Measurements from ENCODE around the gene DTYMK. TPM values are rescaled to one million over a fixed set of nuclear protein-coding genes. Genes with fewer than 3 reads are reported as not detected.

Gene DTYMK
- total RNA-seq, 6 experiments from 2014 or later, result 9.9 to 21.5 (median 10.4) TPM

DNA sequence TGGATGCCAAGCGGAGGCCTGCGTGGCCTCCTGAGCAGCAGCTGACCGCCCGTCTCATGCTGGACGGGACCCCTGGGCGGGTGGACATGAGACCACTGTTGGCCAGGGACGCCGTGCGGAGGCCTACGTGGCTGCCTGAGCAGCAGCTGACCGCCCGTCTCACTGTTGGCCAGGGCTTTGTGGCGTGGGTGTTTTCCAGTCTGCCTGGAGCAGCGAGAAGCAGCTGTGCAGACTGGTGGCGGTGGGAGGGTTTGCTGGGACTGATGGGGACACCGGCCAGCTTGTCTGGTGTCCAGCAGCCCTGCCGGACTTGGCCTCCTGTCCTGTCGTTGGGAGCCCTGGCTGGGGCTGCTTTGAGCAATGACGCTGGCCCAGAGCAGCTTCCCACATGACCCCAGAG is 42.0 kb upstream of the DTYMK start:
- Histone ChIP-seq H3K4me1 (no peaks in the 10 kb centered on the region), H3K36me3 (no peaks in the 10 kb centered on the region), H3K9me3 (no peaks in the 10 kb centered on the region), H3K27ac (peak overlapping the region in 1 of 3 donors; percentile 22), H3K4me3 (no peak overlapping the region), H3K27me3 (no peaks in the 10 kb centered on the region)
- DNase-seq (peak in 2 of 3 donors; percentile 55 to 71), ATAC-seq (peak in 3 of 4 donors; percentile 32 to 76 (median 42))
- TF ChIP-seq, protein P1, sequence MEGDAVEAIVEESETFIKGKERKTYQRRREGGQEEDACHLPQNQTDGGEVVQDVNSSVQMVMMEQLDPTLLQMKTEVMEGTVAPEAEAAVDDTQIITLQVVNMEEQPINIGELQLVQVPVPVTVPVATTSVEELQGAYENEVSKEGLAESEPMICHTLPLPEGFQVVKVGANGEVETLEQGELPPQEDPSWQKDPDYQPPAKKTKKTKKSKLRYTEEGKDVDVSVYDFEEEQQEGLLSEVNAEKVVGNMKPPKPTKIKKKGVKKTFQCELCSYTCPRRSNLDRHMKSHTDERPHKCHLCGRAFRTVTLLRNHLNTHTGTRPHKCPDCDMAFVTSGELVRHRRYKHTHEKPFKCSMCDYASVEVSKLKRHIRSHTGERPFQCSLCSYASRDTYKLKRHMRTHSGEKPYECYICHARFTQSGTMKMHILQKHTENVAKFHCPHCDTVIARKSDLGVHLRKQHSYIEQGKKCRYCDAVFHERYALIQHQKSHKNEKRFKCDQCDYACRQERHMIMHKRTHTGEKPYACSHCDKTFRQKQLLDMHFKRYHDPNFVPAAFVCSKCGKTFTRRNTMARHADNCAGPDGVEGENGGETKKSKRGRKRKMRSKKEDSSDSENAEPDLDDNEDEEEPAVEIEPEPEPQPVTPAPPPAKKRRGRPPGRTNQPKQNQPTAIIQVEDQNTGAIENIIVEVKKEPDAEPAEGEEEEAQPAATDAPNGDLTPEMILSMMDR (IDR thresholded peaks at IDR 0.05), result no peak
- TF ChIP-seq POLR2A (IDR thresholded peaks at IDR 0.05), result no peak
- WGBS (ENCODE audit: insufficient coverage, low coverage, low lambda C conversion rate, missing lambda C conversion rate), result 75% methylated on average over 3 of the region's 19 CpGs
- intact Hi-C loops (cut with DNase I), result loop anchor here in 1 of 2 donors (10.0 kb wide), 1 partner anchor 136 kb away; the partner anchor contains the start of gene RTP5

DNA sequence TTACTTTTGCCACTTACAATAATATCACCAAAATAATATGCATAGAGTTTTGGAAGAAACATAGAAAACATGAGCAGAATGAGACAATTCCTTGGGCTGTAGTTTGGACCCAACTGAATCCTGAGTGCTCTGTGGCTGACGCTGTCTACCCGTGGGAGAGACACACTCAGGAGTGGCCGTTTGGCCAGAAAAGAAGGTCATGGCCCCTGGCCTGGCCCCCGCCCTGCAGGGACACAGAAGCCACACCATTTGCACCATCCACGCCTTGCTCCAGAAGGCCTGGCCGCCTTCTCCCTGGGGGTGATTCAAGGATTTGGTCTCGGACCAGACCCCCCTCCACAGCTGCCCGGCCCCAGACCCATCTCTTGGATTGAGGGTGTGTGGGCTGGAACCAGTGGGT is 41.4 kb upstream of the DTYMK start:
- 71% methylated on average over 4 of the region's 8 CpGs for WGBS (ENCODE audit: insufficient coverage, low coverage, low lambda C conversion rate, missing lambda C conversion rate)
- intact Hi-C loops (cut with DNase I), result loop anchor here in 1 of 2 donors (10.0 kb wide), 1 partner anchor 137 kb away; the partner anchor contains the start of gene RTP5

DNA sequence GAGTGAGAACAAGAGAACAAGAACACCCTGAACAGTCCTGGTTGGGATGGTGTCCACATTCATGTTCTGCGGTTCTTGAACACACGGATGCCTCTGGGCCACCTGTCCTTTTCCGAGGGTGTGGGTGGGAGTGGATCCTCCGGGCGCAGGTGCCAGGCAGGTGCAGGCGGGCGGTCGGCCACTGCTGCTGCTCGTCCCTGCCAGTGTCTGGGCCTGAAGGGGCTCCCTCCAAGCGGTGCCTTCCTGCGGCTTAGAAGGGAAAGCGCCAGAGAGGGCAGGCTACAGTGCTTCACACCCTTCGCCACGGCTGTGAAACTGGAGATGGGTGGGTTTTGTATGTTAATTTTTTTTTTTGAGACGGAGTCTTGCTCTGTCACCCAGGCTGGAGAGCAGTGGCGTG is 39.8 kb upstream of the DTYMK start:
- Histone ChIP-seq H3K4me3 (no peak overlapping the region), H3K9me3 (peaks cover 0 to 3% (median 0%) of the 10 kb centered on the region in 4 donors), H3K36me3 (peaks cover 0 to 2% (median 0%) of the 10 kb centered on the region in 4 donors), H3K27me3 (no peaks in the 10 kb centered on the region), H3K4me1 (no peaks in the 10 kb centered on the region), H3K27ac (no peak overlapping the region)
- intact Hi-C loops (cut with DNase I), result loop anchor here in 1 of 2 donors (10.0 kb wide), 1 partner anchor 138 kb away; the partner anchor contains the start of gene RTP5
- WGBS (ENCODE audit: insufficient coverage, low coverage, low lambda C conversion rate, missing lambda C conversion rate), result 90% methylated on average over 4 of the region's 16 CpGs
- no peak for TF ChIP-seq POLR2A (IDR thresholded peaks at IDR 0.05)
- TF ChIP-seq, protein P1 (IDR thresholded peaks at IDR 0.05), result no peak
- ATAC-seq (no peak), DNase-seq (no peak)

More for the DNA sequence above, 41.4 kb upstream of the DTYMK start:
- Histone ChIP-seq H3K27me3 (no peaks in the 10 kb centered on the region), H3K4me1 (no peaks in the 10 kb centered on the region), H3K4me3 (no peak overlapping the region), H3K36me3 (peaks cover 0 to under 1% (median 0%) of the 10 kb centered on the region in 4 donors), H3K27ac (peak overlapping the region in 1 of 3 donors; percentile 22), H3K9me3 (peaks cover 0 to 2% (median 0%) of the 10 kb centered on the region in 4 donors)
- no peak for ATAC-seq
- no peak for DNase-seq
- TF ChIP-seq, protein P1 (IDR thresholded peaks at IDR 0.05), result no peak
- no peak for TF ChIP-seq POLR2A (IDR thresholded peaks at IDR 0.05)

DNA sequence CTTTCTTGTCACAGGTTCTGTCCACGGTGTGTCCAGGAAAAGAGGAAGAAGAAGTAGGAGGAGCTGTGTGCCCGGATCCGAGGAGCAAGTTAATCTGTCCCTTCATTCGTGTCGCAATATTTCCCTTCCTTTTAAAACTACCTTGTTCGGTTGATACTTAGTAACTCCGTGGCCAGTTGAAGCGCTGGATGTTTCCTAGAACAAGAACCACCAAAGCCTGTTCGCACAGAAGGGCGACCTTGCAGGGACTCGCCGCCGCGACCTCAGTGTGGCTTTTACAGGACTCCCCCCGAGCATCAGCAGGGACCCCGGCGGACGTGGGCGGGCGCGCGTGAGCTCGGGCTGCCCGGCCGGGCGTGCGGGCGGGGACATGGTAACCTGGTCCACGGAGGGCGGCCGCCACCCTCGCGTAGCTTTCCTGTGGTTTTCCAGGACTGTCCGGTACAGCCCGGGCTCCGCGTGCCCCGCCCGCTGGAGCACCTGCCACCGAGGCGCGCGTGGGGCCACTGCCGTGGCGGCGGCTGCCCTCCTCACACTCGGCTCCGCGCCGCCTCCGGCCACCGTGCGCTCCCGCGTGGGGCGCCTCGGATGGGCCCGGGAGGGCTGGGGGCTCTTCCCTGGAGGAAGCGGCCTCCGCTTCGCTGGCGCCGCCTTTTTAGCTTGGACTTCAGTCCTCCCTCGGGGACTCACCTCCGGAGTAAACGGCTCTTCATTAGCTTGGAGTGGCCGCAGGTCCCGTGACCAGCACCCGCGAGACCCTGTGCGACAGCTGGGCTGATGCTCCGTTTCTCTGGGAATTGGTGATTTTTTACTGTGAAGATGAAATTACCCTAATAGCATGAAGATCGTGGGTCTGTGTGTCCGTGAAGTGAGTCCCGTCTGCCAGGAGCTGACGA is 38.6 kb upstream of the DTYMK start:
- ATAC-seq, result no peak
- Histone ChIP-seq H3K36me3 (peaks cover 0 to 12% (median 0%) of the 10 kb centered on the region in 4 donors), H3K9me3 (peaks cover 0 to 3% (median 0%) of the 10 kb centered on the region in 4 donors), H3K27me3 (no peaks in the 10 kb centered on the region), H3K27ac (no peak overlapping the region), H3K4me3 (no peak overlapping the region), H3K4me1 (no peaks in the 10 kb centered on the region)
- TF ChIP-seq POLR2A (IDR thresholded peaks at IDR 0.05), result no peak
- TF ChIP-seq, protein P1 (IDR thresholded peaks at IDR 0.05), result no peak
- intact Hi-C loops (cut with DNase I), result loop anchor here in 1 of 2 donors (10.0 kb wide), 1 partner anchor 140 kb away; the partner anchor contains the start of gene RTP5
- 93% methylated on average over 16 of the region's 76 CpGs for WGBS (ENCODE audit: insufficient coverage, low coverage, low lambda C conversion rate, missing lambda C conversion rate)
- no peak for DNase-seq
